Measurements from ENCODE around the gene SIK2. TPM values are rescaled to one million over a fixed set of nuclear protein-coding genes. Genes with fewer than 3 reads are reported as not detected.

The SIK2 gene
- total and polyA plus RNA-seq, 9 of the 15 experiments (the other 6 are each of a cell fraction or from before 2014, with no cell fraction given) = 0.74 to 11.6 (median 3.8) TPM

GRCh38 chr11:111574373-111575225 is 27.6 kb upstream of the SIK2 start (continued):
- no peak for TF ChIP-seq ZNF76 (CRISPR knock-in tag; IDR thresholded peaks at IDR 0.05; ENCODE audit: borderline replicate concordance)
- peak; percentile 11 for TF ChIP-seq MEIS2 (IDR thresholded peaks at IDR 0.05; ENCODE audit: partially characterized antibody)
- TF ChIP-seq ZNF609 (CRISPR knock-in tag; IDR thresholded peaks at IDR 0.05; ENCODE audit: borderline replicate concordance) = no peak
- no peak for TF ChIP-seq MAFF (IDR thresholded peaks at IDR 0.05; ENCODE audit: low read length)
- TF ChIP-seq ELF4 (CRISPR knock-in tag; IDR thresholded peaks at IDR 0.05) = no peak
- no peak for TF ChIP-seq ZNF282 (CRISPR knock-in tag; IDR thresholded peaks at IDR 0.05)
- TF ChIP-seq CTCF (IDR thresholded peaks at IDR 0.05 in 2 of 3, conservative IDR thresholded peaks at IDR 0.05 in 1 of 3; ENCODE audit: insufficient read depth in 2 of 3, low read depth in 1 of 3, low read length in 3 of 3) = peak in 2 of 3 experiments; percentile 18 to 43; a peak in 2 of 6 replicates
- TF ChIP-seq RAD21 (CRISPR knock-in tag; conservative IDR thresholded peaks at IDR 0.05 in 1 of 2, IDR thresholded peaks at IDR 0.05 in 1 of 2) = peak in 1 of 2 experiments; percentile 43; a peak in 3 of 4 replicates
- TF ChIP-seq HDGF (IDR thresholded peaks at IDR 0.05) = no peak
- no peak for TF ChIP-seq SRSF9 (IDR thresholded peaks at IDR 0.05; ENCODE audit: borderline replicate concordance, low read depth, low read length)
- no peak for TF ChIP-seq ZNF766 (CRISPR knock-in tag; conservative IDR thresholded peaks at IDR 0.05)
